Non-pigmented ciliary epithelial cell (primary cell): Measurements from ENCODE around the gene ROCK1.

ENCODE experiments used
- DNase-seq: peaks from one replicate; pipeline ENCODE4 v3.0.0-alpha.2; 2010; ENCODE audit warnings: low read depth

ROCK1 gene

DNA sequence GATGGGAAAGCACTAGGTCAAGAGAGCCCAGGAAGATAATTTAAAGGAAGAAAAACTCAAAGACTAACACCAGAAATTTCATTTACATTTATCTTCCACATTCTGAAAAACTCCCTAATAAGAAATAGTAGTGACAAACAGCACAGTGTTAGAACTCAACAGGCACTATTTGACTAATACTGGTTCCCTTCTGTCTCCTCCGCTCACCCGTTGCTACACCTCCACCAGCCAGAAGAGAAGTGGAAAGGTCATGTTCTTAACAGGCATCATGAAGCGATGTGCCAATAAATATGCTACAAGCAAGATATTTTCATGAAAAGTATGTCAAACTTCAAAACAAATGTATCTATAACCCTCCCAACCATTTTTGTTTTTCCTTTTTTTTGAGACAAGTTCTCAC lies 5.7 kb downstream of the ROCK1 start:
- no peak for DNase-seq

DNA sequence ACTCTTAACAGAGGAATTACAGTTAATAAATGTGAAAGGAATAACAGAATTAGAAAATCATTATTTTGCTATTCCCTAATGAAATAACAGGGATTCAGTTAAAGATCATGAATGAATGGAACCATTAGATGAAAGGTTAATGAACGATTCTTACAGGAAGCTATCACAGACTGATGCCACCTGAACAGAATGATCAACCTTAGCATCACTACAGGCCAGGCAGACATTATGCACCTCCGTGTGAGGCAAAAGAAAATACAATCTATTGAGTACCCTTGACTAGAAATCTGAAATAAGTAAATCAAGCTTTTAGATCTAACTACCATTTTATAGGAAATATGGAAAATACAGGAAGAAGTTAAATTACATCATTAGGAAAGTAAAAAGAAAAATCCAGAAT lies 10.4 kb downstream of the ROCK1 start:
- no peak for DNase-seq

GRCh38 chr18:21100678-21101077 lies 10.9 kb downstream of the ROCK1 start:
- DNase-seq = no peak

DNA sequence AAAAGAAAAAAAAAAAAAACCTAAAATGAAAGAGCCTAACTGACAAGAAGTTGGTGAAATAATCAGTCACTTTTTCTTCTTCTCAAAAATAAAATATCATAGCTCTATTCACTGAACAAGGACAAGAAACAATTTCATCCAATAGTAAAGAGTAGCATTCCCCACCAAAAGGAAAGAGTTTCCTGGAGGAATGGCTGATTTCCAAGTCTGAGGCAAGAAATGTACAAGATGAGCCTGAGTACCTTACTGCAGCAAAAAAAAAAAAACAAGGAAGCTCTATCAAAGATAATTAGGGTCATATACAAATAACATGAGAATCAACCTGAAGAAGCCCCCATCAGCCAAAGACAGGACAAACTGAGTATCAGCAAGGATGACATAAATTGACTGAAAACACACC lies 11.5 kb downstream of the ROCK1 start:
- DNase-seq = no peak

DNA sequence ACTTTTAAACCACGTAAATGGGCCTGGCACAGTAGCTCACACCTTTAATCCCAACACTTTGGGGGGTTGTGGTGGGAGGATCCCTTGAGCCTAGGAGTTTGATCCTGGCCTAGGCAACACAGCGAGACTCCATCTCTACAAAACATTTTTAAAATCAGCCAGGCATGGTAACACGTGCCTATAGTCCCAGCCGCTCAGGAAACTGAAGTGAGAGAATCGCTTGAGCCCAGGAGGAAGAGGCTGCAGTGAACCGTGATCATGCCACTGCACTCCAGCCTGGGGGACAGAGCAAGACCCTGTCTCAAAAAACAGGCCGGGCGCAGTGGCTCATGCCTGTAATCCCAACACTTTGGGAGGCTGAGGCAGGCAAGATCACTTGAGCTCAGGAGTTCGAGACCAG lies 12.2 kb downstream of the ROCK1 start:
- no peak for DNase-seq

GRCh38 chr18:21096760-21097159 lies 14.9 kb downstream of the ROCK1 start:
- no peak for DNase-seq

- DNase-seq = no peak
These were observed 18.5 kb downstream of the ROCK1 start for GRCh38 chr18:21093133-21093532.

DNA sequence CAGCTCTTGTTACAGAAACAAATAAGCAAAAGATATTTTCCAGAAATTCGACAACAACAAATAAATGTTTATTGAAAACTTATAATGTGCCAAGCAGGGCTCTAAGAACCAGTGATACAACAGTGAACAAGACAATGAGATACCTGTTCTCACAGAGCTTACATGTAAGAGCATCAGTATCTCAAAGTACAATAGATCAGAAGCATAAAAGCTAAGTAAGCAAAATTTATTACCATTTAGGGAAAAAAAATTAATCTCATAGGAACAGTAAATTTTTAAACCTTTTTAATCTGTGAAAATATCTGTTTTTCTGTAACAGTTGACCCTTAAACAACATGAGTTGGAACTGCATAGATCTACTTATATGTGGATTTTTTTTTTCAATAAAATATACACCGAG lies 20.9 kb downstream of the ROCK1 start:
- no peak for DNase-seq

GRCh38 chr18:21085579-21086166 lies 25.9 kb downstream of the ROCK1 start:
- DNase-seq = no peak

- DNase-seq = no peak
These were observed 27.0 kb downstream of the ROCK1 start for GRCh38 chr18:21084511-21085078.

DNA sequence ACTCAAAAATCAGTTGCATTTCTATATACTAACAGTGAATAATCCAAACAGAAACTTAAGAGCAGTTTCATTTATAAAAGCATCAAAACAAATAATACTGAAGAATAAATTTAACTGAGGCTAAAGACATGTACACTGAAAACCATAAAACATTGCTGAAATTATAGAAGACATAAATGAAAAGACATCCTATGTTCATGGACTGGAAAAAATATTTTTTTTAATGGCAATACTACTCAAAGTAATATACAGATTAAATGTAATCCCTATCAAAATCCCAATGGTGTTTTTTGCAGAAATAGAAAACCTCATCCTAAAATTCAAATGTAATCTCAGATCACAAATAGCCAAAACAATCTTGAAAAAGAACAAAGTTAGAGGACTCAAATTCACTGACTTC lies 28.6 kb downstream of the ROCK1 start:
- no peak for DNase-seq

GRCh38 chr18:21081426-21081825 lies 30.2 kb downstream of the ROCK1 start:
- DNase-seq = no peak

DNA sequence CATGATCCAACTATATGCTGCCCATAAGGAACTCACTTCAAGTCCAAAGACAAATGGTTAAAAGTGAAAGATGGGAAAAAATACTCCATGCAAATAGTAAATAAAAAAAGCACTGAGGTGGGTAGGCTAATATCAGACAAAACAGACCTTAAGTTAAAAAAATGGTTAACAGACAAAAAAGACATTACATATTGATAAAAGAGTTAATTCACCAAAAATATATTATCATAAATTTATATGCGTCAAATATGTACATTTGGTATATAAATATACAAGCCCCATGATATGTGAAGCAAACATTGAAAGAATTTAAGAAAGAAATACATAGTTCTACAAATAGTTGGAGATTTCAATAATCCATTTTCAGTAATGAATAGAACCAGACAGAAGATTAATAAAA lies 31.0 kb downstream of the ROCK1 start:
- DNase-seq = no peak

- DNase-seq = no peak
These were observed 37.0 kb downstream of the ROCK1 start for GRCh38 chr18:21074336-21075323.

DNA sequence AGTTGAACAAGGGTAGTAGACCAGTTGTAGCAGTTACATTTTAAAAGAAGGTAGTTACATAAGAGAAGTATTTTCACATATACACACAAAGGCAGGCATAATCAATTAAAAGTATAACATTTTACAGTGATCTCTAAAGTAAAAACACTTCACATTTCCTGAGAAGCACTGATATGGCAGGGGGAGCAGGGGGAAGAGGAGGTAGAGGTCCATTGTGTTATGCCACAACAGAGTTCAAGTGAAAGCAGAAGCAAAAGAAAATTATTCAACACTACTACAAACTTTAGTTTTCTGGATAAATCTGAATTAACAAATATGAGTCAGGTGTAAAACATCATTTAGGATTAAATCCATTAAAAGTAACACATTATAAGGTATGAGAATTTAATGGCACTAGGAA lies 38.4 kb downstream of the ROCK1 start:
- no peak for DNase-seq

GRCh38 chr18:21071071-21071470 lies 40.5 kb downstream of the ROCK1 start:
- DNase-seq = no peak

- DNase-seq = no peak
These were observed 42.1 kb downstream of the ROCK1 start for GRCh38 chr18:21069468-21069867.

GRCh38 chr18:21064347-21064746 lies 47.3 kb downstream of the ROCK1 start:
- DNase-seq = peak; percentile 10

- DNase-seq = no peak
These were observed 48.6 kb downstream of the ROCK1 start for GRCh38 chr18:21063011-21063410.

- DNase-seq = no peak
These were observed 54.5 kb downstream of the ROCK1 start for GRCh38 chr18:21057112-21057511.

DNA sequence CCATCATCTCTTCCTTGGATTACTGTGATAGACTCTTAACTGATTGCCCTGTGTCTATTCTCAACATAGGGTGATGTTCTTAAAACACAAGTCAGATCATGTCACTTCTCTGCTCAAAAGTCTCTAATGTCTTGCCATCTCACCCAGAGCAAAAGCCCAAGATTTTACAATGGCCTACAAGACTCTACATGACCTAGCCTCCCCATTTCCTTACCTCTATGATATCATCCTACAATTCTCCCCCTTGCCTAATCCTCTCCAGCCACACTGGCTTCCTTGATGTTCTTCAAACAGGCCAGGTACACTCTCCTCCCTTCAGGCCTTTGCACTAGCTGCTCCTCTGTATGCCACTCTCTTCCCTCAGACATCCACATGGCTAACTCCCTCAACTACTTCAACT lies 55.1 kb downstream of the ROCK1 start:
- no peak for DNase-seq

DNA sequence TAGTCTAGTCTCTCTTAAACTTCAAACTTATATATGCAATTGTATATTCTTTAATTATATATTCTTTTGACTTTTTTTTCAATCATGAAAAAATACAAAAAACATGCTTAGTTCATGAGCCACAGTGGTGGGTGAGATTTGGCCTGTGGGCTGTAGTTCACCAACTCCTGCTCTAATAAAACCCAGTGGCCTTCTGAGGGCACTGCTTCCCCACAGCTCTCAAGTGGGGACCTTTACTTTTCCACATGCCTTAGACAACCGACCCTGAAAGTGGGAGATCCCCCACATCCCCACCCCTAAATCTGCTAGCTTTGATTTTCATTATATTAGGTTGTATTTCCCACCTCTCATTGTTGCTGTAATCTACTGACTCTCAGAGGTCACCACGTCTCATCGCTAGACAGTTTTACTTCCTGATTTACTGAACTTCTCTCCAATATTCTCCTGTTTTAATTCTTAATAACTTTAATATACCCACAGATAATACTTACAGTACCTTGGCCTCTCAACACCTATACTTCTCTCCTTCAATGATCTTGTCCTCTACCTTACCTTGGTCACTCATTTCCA lies 57.3 kb downstream of the ROCK1 start:
- no peak for DNase-seq

- DNase-seq = peak; percentile 68
These were observed 58.5 kb downstream of the ROCK1 start for GRCh38 chr18:21053127-21053526.
